HEK293 (cell line): Measurements from ENCODE around the gene MGAT5B.

Experiments used
- CTCF ChIP-seq: fragments of 450-650 bp; formaldehyde crosslinking; IDR thresholded peaks from 2 replicates; pipeline ENCODE4 v1.5.1; 2016; ENCODE audit warnings: missing biosample characterization, missing genetic modification characterization
- ZNF146 ChIP-seq: fragments of 450-650 bp; formaldehyde crosslinking; IDR thresholded peaks from 2 replicates; pipeline ENCODE4 v1.5.1; 2016; ENCODE audit warnings: missing biosample characterization, missing genetic modification characterization
- ZNF280C ChIP-seq: fragments of 450-650 bp; formaldehyde crosslinking; IDR thresholded peaks from 2 replicates; pipeline ENCODE4 v1.5.1; 2016; ENCODE audit warnings: missing biosample characterization, missing genetic modification characterization

GRCh38 chr17:76897023-76897422 is 28.8 kb downstream of the MGAT5B start:
- TF ChIP-seq ZNF146 (tag by site-specific recombination), result no peak
- no peak for TF ChIP-seq CTCF (tag by site-specific recombination)
- TF ChIP-seq ZNF280C (tag by site-specific recombination), result no peak
